Liver (tissue), 9 donors: ENCODE results near the gene CSNK2B. TPM values are rescaled to one million over a fixed set of nuclear protein-coding genes. Genes with fewer than 3 reads are reported as not detected.

Source experiments
- DNase-seq: peaks from one replicate; pipeline ENCODE4 v3.0.0-alpha.2; 2017; ENCODE audit warnings: low spot score
- H3K27ac ChIP-seq, 2 donors: one replicate each; pipeline ENCODE4 v1.7.0; 2013; ENCODE audit warnings: inconsistent platforms in 2 of 2, low read length in 2 of 2, control low read depth in 1 of 2, low read depth in 1 of 2, mild to moderate bottlenecking in 1 of 2
- H3K27me3 ChIP-seq, 4 donors: one replicate each; pipeline versions ENCODE4 v1.6.1 to v1.7.0; 2013; ENCODE audit warnings: low read length in 3 of 4, inconsistent platforms in 1 of 4, mild to moderate bottlenecking in 1 of 4, moderate library complexity in 1 of 4; ENCODE audit not compliant: control insufficient read depth in 4 of 4, insufficient read depth in 4 of 4
- H3K36me3 ChIP-seq, 4 donors: one replicate each; pipeline versions ENCODE4 v1.6.1 to v1.7.0; 2013; ENCODE audit warnings: low read length in 3 of 4, mild to moderate bottlenecking in 3 of 4, low read depth in 1 of 4, moderate library complexity in 1 of 4; ENCODE audit not compliant: control insufficient read depth in 4 of 4, insufficient read depth in 3 of 4
- H3K4me1 ChIP-seq, 4 donors: one replicate each; pipeline versions ENCODE4 v1.6.1 to v1.7.0; 2013; ENCODE audit warnings: low read length in 3 of 4, mild to moderate bottlenecking in 3 of 4, moderate library complexity in 1 of 4; ENCODE audit not compliant: control insufficient read depth in 4 of 4, insufficient read depth in 4 of 4
- H3K4me3 ChIP-seq, 3 donors: one replicate each; pipeline versions ENCODE4 v1.6.1 to v1.7.0; 2013; ENCODE audit warnings: low read length in 3 of 3, control low read depth in 1 of 3, low read depth in 1 of 3, mild to moderate bottlenecking in 1 of 3
- H3K9ac ChIP-seq, 2 donors: one replicate each; pipeline ENCODE4 v1.7.0; 2013; ENCODE audit warnings: low read length in 2 of 2, mild to moderate bottlenecking in 2 of 2, moderate library complexity in 2 of 2, control low read depth in 1 of 2, low read depth in 1 of 2
- H3K9me3 ChIP-seq, 4 donors: one replicate each; pipeline versions ENCODE4 v1.6.1 to v1.7.0; 2013; ENCODE audit warnings: low read length in 3 of 4; ENCODE audit not compliant: control insufficient read depth in 4 of 4
- CTCF ChIP-seq: fragments of 150-350 bp; IDR thresholded peaks from 2 replicates; pipeline ENCODE4 v1.5.1; 2017; ENCODE audit warnings: improper control_type of control experiment, low read depth, low read length; ENCODE audit not compliant: missing input control
- EGR1 ChIP-seq, 2 donors: IDR thresholded peaks; 2 replicates each; pipeline ENCODE4 v1.6.1; 2016 to 2018; ENCODE audit warnings: antibody characterized with exemption in 2 of 2, low read depth in 2 of 2
- FOXA2 ChIP-seq: IDR thresholded peaks from 2 replicates; pipeline ENCODE4 v1.6.1; 2016; ENCODE audit warnings: antibody characterized with exemption
- GABPA ChIP-seq, 2 donors: IDR thresholded peaks in 1 of 2; conservative IDR thresholded peaks in 1 of 2; 2 replicates each; pipeline ENCODE4 v1.6.1; 2016; ENCODE audit warnings: antibody characterized with exemption in 2 of 2, mild to moderate bottlenecking in 1 of 2, moderate library complexity in 1 of 2
- HNF4A ChIP-seq, 2 donors: conservative IDR thresholded peaks; 2 replicates each; pipeline ENCODE4 v1.6.1; 2016; ENCODE audit warnings: antibody characterized with exemption in 2 of 2, mild to moderate bottlenecking in 2 of 2
- HNF4G ChIP-seq: IDR thresholded peaks from 2 replicates; pipeline ENCODE4 v1.6.1; 2016; ENCODE audit warnings: antibody characterized with exemption
- NR2F2 ChIP-seq: IDR thresholded peaks from 2 replicates; pipeline ENCODE4 v1.6.1; 2016; ENCODE audit warnings: antibody characterized with exemption
- RAD21 ChIP-seq, 2 donors: IDR thresholded peaks; 2 replicates each; pipeline ENCODE4 v1.6.1; 2016; ENCODE audit warnings: antibody characterized with exemption in 2 of 2, mild to moderate bottlenecking in 2 of 2
- RXRA ChIP-seq, 2 donors: IDR thresholded peaks; 2 replicates each; pipeline ENCODE4 v1.6.1; 2017 to 2018; ENCODE audit warnings: antibody characterized with exemption in 2 of 2, mild to moderate bottlenecking in 1 of 2
- SP1 ChIP-seq: IDR thresholded peaks from 2 replicates; pipeline ENCODE4 v1.6.1; 2018; ENCODE audit warnings: antibody characterized with exemption, mild to moderate bottlenecking
- TAF1 ChIP-seq: conservative IDR thresholded peaks from 2 replicates; pipeline ENCODE4 v1.6.1; 2016; ENCODE audit warnings: antibody characterized with exemption, mild to moderate bottlenecking
- YY1 ChIP-seq: IDR thresholded peaks from 2 replicates; pipeline ENCODE4 v1.6.1; 2016; ENCODE audit warnings: antibody characterized with exemption, mild to moderate bottlenecking
- WGBS: extraction: QIAGEN DNeasy Blood & Tissue Kit; methylation state at CpG from one replicate; pipeline ENCODE4 v1.1.7; 2013; 5-methylcytosine and 5-hydroxymethylcytosine counted together
- polyA plus RNA-seq, 2 donors: library from polyadenylated mRNA; stranded (reverse) in 1 of 2; unstranded in 1 of 2; fragments of 200-250 nt in 1 of 2; fragments of >200 nt in 1 of 2; fragmentation: Nextera tagmentation in 1 of 2; extraction: Ambion mirVana in 1 of 2; gene quantifications; one replicate each; pipeline versions ENCODE4 v1.2.1 to v1.2.3, GENCODE V29; 2013 to 2015
- total RNA-seq, 2 donors: library from RNA; depleted of rRNA; stranded (reverse); fragments of >200 nt; gene quantifications; one replicate each; pipeline ENCODE4 v1.2.3, GENCODE V29; 2014
- TF ChIP-seq, protein P1 (sequence below): IDR thresholded peaks from 2 replicates; pipeline ENCODE4 v1.6.1; 2016; ENCODE audit warnings: antibody characterized with exemption
- TF ChIP-seq, protein P2 (sequence below): IDR thresholded peaks from 2 replicates; pipeline ENCODE4 v1.6.1; 2016; ENCODE audit warnings: antibody characterized with exemption
- TF ChIP-seq, protein P3 (sequence below): IDR thresholded peaks from 2 replicates; pipeline ENCODE4 v1.6.1; 2016; ENCODE audit warnings: antibody characterized with exemption, mild to moderate bottlenecking
- TF ChIP-seq, protein P4 (sequence below): IDR thresholded peaks from 2 replicates; pipeline ENCODE4 v1.6.1; 2016; ENCODE audit warnings: antibody characterized with exemption
- donor health status: healthy.
- donor health status: healthy.
- donor health status: healthy.
- donor health status: healthy.
- donor health status: healthy.

The CSNK2B gene
- total and polyA plus RNA-seq, 4 donors, result 58.1 to 108 (median 77.0) TPM

GRCh38 chr6:31626952-31627351 lies 38.9 kb upstream of the CSNK2B start:
- no peak for DNase-seq
- 95% methylated on average over 10 of the region's 10 CpGs for WGBS
- Histone ChIP-seq H3K27ac (no peak overlapping the region), H3K4me1 (peaks cover 2 to 4% (median 4%) of the 10 kb centered on the region in 4 donors), H3K9ac (no peak overlapping the region), H3K4me3 (no peak overlapping the region), H3K9me3 (no peaks in the 10 kb centered on the region), H3K27me3 (no peaks in the 10 kb centered on the region), H3K36me3 (peaks cover 36 to 79% (median 69%) of the 10 kb centered on the region in 4 donors)
- TF ChIP-seq NR2F2 (no peak), CTCF (no peak), HNF4A (conservative IDR thresholded peaks at IDR 0.05) (no peak), EGR1 (IDR thresholded peaks at IDR 0.05; ENCODE audit: low read depth in 2 of 2) (no peak), HNF4G (no peak), YY1 (no peak), RAD21 (IDR thresholded peaks at IDR 0.05) (no peak), TAF1 (no peak), RXRA (IDR thresholded peaks at IDR 0.05) (no peak), FOXA2 (no peak), SP1 (no peak)
- TF ChIP-seq, protein P1, sequence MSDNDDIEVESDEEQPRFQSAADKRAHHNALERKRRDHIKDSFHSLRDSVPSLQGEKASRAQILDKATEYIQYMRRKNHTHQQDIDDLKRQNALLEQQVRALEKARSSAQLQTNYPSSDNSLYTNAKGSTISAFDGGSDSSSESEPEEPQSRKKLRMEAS, result no peak
- TF ChIP-seq, protein P2, sequence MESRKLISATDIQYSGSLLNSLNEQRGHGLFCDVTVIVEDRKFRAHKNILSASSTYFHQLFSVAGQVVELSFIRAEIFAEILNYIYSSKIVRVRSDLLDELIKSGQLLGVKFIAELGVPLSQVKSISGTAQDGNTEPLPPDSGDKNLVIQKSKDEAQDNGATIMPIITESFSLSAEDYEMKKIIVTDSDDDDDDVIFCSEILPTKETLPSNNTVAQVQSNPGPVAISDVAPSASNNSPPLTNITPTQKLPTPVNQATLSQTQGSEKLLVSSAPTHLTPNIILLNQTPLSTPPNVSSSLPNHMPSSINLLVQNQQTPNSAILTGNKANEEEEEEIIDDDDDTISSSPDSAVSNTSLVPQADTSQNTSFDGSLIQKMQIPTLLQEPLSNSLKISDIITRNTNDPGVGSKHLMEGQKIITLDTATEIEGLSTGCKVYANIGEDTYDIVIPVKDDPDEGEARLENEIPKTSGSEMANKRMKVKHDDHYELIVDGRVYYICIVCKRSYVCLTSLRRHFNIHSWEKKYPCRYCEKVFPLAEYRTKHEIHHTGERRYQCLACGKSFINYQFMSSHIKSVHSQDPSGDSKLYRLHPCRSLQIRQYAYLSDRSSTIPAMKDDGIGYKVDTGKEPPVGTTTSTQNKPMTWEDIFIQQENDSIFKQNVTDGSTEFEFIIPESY, result no peak
- TF ChIP-seq, protein P3, sequence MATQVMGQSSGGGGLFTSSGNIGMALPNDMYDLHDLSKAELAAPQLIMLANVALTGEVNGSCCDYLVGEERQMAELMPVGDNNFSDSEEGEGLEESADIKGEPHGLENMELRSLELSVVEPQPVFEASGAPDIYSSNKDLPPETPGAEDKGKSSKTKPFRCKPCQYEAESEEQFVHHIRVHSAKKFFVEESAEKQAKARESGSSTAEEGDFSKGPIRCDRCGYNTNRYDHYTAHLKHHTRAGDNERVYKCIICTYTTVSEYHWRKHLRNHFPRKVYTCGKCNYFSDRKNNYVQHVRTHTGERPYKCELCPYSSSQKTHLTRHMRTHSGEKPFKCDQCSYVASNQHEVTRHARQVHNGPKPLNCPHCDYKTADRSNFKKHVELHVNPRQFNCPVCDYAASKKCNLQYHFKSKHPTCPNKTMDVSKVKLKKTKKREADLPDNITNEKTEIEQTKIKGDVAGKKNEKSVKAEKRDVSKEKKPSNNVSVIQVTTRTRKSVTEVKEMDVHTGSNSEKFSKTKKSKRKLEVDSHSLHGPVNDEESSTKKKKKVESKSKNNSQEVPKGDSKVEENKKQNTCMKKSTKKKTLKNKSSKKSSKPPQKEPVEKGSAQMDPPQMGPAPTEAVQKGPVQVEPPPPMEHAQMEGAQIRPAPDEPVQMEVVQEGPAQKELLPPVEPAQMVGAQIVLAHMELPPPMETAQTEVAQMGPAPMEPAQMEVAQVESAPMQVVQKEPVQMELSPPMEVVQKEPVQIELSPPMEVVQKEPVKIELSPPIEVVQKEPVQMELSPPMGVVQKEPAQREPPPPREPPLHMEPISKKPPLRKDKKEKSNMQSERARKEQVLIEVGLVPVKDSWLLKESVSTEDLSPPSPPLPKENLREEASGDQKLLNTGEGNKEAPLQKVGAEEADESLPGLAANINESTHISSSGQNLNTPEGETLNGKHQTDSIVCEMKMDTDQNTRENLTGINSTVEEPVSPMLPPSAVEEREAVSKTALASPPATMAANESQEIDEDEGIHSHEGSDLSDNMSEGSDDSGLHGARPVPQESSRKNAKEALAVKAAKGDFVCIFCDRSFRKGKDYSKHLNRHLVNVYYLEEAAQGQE, result no peak
- TF ChIP-seq, protein P4, sequence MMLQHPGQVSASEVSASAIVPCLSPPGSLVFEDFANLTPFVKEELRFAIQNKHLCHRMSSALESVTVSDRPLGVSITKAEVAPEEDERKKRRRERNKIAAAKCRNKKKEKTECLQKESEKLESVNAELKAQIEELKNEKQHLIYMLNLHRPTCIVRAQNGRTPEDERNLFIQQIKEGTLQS, result no peak

DNA sequence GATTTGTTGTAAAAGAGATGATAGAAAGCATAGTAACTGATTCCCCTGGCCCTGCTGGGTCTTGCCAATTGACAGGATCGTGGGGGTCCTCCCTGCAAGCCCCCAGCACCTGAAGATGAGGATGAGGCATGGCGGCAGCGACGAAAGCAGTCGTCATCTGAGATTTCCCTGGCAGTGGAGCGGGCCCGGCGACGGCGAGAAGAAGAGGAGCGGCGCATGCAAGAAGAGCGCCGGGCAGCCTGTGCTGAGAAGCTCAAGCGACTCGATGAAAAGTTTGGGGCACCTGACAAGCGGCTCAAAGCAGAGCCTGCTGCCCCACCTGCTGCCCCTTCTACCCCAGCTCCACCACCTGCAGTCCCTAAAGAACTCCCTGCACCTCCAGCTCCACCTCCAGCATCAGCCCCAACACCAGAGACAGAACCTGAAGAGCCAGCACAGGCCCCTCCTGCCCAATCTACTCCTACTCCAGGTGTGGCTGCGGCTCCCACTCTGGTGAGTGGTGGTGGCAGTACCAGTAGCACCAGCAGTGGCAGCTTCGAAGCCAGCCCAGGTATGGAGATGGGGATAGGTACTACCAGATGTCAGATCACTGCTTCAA lies 38.1 kb upstream of the CSNK2B start:
- no peak for DNase-seq
- Histone ChIP-seq H3K4me1 (peaks cover 0 to 2% (median 0%) of the 10 kb centered on the region in 4 donors), H3K27me3 (no peaks in the 10 kb centered on the region), H3K36me3 (peaks cover 42 to 87% (median 73%) of the 10 kb centered on the region in 4 donors), H3K4me3 (no peak overlapping the region), H3K9ac (no peak overlapping the region), H3K27ac (no peak overlapping the region), H3K9me3 (no peaks in the 10 kb centered on the region)
- 96% methylated on average over 19 of the region's 19 CpGs for WGBS
- TF ChIP-seq NR2F2 (no peak), CTCF (no peak), HNF4G (no peak), GABPA (IDR thresholded peaks at IDR 0.05 in 1 of 2, conservative IDR thresholded peaks at IDR 0.05 in 1 of 2) (no peak), HNF4A (conservative IDR thresholded peaks at IDR 0.05) (no peak), TAF1 (no peak), RXRA (IDR thresholded peaks at IDR 0.05) (no peak), FOXA2 (no peak)
- TF ChIP-seq, protein P1, result no peak
- TF ChIP-seq, protein P2, result no peak
- TF ChIP-seq, protein P4, result no peak
